Vagina (tissue), 2 donors: Measurements from ENCODE around the gene WFDC6.

ENCODE experiments used
- CTCF ChIP-seq, 3 experiments: fragments of 450-650 bp in 2 of 3; fragments of 200-600 bp in 1 of 3; sonication (generic) in 1 of 3; IDR thresholded peaks; one replicate each; pipeline ENCODE4 v1.5.1; 2017 to 2019; ENCODE audit warnings: antibody characterized with exemption in 3 of 3, mild to moderate bottlenecking in 2 of 3, moderate library complexity in 2 of 3
- POLR2A ChIP-seq, 2 donors: fragments of 450-650 bp; IDR thresholded peaks; one replicate each; pipeline ENCODE4 v1.6.1; 2017; ENCODE audit warnings: antibody characterized with exemption in 2 of 2, mild to moderate bottlenecking in 2 of 2, moderate library complexity in 2 of 2
- POLR2AphosphoS5 ChIP-seq, 2 donors: sonication (generic); formaldehyde crosslinking; IDR thresholded peaks; one replicate each; pipeline ENCODE4 v1.9.0; 2017; ENCODE audit warnings: antibody characterized with exemption in 2 of 2, mild to moderate bottlenecking in 2 of 2, low read depth in 1 of 2; ENCODE audit not compliant: insufficient read depth in 1 of 2

DNA sequence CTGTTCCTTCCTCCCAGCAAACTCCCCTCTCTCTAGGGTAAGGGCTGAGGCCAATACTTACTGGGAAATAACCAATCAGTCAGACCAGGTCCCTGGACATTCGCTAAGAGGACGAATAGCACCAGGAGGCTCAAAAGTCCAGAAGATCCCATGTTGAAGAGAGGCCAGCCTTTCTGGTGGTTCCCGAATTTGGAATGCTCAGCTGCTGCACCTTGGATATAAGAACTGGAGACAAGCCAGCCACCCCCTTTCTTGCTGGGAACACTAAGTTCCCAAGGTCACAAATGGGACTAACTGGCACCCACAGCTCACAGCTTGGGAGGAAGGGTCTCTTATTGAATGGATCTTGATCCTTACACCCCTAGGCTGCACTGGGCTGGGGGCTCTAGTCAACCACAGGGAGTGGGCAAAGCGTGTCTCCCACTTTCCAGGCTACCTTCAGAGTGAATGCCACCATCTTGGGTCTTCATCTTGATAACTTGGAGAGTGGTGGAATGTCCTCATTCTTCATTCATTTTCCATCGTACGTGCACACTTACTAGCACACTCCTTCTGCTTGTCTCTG lies 8.0 kb upstream of the WFDC6 start, which contains the start of gene EPPIN:
- no peak for TF ChIP-seq POLR2A (IDR thresholded peaks at IDR 0.05)
- no peak for TF ChIP-seq CTCF (IDR thresholded peaks at IDR 0.05)
- TF ChIP-seq POLR2AphosphoS5 (IDR thresholded peaks at IDR 0.05; ENCODE audit: insufficient read depth in 1 of 2, low read depth in 1 of 2) = no peak
